GM12878 (cell line): ENCODE results near the gene TOB2. TPM values are rescaled to one million over a fixed set of nuclear protein-coding genes. Genes with fewer than 3 reads are reported as not detected.

Experiments used
- ESRRA ChIP-seq: IDR thresholded peaks from 2 replicates; pipeline ENCODE4 v1.6.1; 2012; ENCODE audit warnings: mild to moderate bottlenecking, low read length, improper control_type of control experiment
- GATAD2B ChIP-seq: fragments of 450-650 bp; conservative IDR thresholded peaks from 2 replicates; pipeline ENCODE4 v1.6.1; 2017; ENCODE audit warnings: low read depth, mild to moderate bottlenecking, moderate library complexity
- HCFC1 ChIP-seq: fragments of 150-350 bp; IDR thresholded peaks from 2 replicates; pipeline ENCODE4 v1.6.1; 2014; ENCODE audit warnings: low read length
- MTA3 ChIP-seq: IDR thresholded peaks from 2 replicates; pipeline ENCODE4 v1.6.1; 2012; ENCODE audit warnings: low read length, inconsistent platforms, borderline replicate concordance
- MYC ChIP-seq: IDR thresholded peaks from 2 replicates; pipeline ENCODE4 v1.6.1; 2011; ENCODE audit warnings: mild to moderate bottlenecking, low read length, moderate library complexity, inconsistent platforms; ENCODE audit not compliant: insufficient read depth, insufficient replicate concordance, insufficient read length, severe bottlenecking
- NFXL1 ChIP-seq: fragments of 450-650 bp; IDR thresholded peaks from 2 replicates; pipeline ENCODE4 v1.6.1; 2017; ENCODE audit warnings: antibody characterized with exemption, mild to moderate bottlenecking, borderline replicate concordance
- NFYA ChIP-seq: IDR thresholded peaks from 2 replicates; pipeline ENCODE4 v1.6.1; 2011; ENCODE audit warnings: low read depth, mild to moderate bottlenecking, low read length, improper control_type of control experiment, borderline replicate concordance
- PKNOX1 ChIP-seq: fragments of 450-650 bp; IDR thresholded peaks from 2 replicates; pipeline ENCODE4 v1.6.1; 2016; ENCODE audit warnings: mild to moderate bottlenecking
- RCOR1 ChIP-seq: conservative IDR thresholded peaks from 2 replicates; pipeline ENCODE4 v1.6.1; 2012; ENCODE audit warnings: low read depth, low read length, improper control_type of control experiment
- SIN3A ChIP-seq: IDR thresholded peaks from 2 replicates; pipeline ENCODE4 v1.6.1; 2012; ENCODE audit warnings: low read depth, low read length, improper control_type of control experiment
- SKIL ChIP-seq: fragments of 450-650 bp; IDR thresholded peaks from 2 replicates; pipeline ENCODE4 v1.6.1; 2017; ENCODE audit warnings: mild to moderate bottlenecking, low read depth, inconsistent platforms; ENCODE audit not compliant: poor library complexity, severe bottlenecking
- SMARCA5 ChIP-seq: fragments of 450-650 bp; IDR thresholded peaks from 2 replicates; pipeline ENCODE4 v1.6.1; 2017; ENCODE audit warnings: mild to moderate bottlenecking
- SREBF1 ChIP-seq: IDR thresholded peaks from 2 replicates; pipeline ENCODE4 v1.6.1; 2012; ENCODE audit warnings: mild to moderate bottlenecking, low read length
- TAF1 ChIP-seq: IDR thresholded peaks from 2 replicates; pipeline ENCODE4 v1.6.1; 2011; ENCODE audit warnings: mild to moderate bottlenecking, low read depth, low read length, borderline replicate concordance
- ZNF687 ChIP-seq: fragments of 450-650 bp; IDR thresholded peaks from 2 replicates; pipeline ENCODE4 v1.6.1; 2017; ENCODE audit warnings: mild to moderate bottlenecking, moderate library complexity
- polyA plus RNA-seq, 11 experiments: library from polyadenylated mRNA; depleted of rRNA in 4 of 11; unstranded in 6 of 11; stranded (reverse) in 5 of 11; fragments of >200 nt; fragmentation: Nextera tagmentation in 4 of 11; fragmentation: Illumina TruSeq in 1 of 11; extraction: Ambion mirVana in 4 of 11; extraction: Trizol in 1 of 11; gene quantifications; 1 replicate in 1 of 11; 2 replicates in 10 of 11; pipeline versions ENCODE4 v1.2.1 to v1.2.3, GENCODE V29; 2011 to 2016; ENCODE audit warnings: inconsistent platforms in 2 of 11, missing spikeins in 2 of 11, low read depth in 1 of 11
- total RNA-seq, 4 experiments: library from RNA; depleted of rRNA in 3 of 4; stranded (reverse); fragments of >200 nt in 3 of 4; fragmentation: Illumina TruSeq in 1 of 4; extraction: Trizol in 1 of 4; gene quantifications; 2 replicates each; pipeline versions ENCODE4 v1.2.1 to v1.2.3, GENCODE V29; 2013 to 2021
- TF ChIP-seq, protein P1 (sequence below): IDR thresholded peaks from 2 replicates; pipeline ENCODE4 v1.6.1; 2011; ENCODE audit warnings: borderline replicate concordance, low read depth, mild to moderate bottlenecking, moderate library complexity, low read length; ENCODE audit not compliant: insufficient read depth, poor library complexity, severe bottlenecking
- TF ChIP-seq, protein P2 (sequence below): fragments of 450-650 bp; formaldehyde crosslinking; IDR thresholded peaks from 2 replicates; pipeline ENCODE4 v1.4.0; 2020; ENCODE audit warnings: mild to moderate bottlenecking, moderate library complexity

TOB2 gene
- total and polyA plus RNA-seq, 10 of the 15 experiments (the other 5 are each of a cell fraction or from before 2014, with no cell fraction given): 4.5 to 32.0 (median 15.1) TPM

DNA sequence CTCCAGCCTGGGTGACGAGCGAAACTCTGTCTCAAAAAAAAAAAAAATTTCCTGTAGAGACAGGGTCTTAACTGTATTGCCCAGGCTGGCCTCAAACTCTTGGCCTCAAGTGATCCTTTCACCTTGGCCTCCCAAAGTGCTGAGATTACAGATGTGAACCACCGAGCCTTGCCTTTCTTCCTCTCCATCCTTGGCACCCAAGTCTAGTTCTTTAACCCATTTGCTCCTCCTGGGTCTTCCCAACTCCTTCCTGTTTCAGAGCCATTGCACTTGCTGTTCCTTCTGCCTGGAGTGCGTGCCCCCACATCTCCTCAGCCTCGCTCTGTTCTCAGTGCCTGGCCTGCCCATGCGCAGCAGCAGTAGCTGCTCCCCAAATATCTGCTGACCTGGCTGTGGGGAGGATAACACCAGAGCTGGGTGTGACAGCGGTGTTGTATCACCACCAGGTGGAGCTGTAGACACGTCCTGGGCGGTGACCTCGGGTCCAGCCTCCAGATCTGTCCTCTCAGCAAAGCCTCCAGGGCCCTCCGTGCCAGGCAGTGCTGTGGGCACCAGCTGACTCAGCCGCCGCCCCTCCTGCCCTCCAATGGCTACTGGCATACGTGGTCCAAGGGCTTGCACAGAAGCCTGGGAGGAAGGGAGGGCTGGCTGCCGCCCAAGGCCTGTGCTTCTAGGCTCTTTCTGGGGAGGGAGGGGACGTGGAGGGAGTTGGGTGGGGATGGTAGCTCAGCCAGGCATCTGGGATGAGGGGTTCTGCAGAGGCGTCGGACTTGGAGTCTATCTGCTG is 42.9 kb downstream of the TOB2 start (continued):
- TF ChIP-seq PKNOX1: no peak
- TF ChIP-seq, protein P1, sequence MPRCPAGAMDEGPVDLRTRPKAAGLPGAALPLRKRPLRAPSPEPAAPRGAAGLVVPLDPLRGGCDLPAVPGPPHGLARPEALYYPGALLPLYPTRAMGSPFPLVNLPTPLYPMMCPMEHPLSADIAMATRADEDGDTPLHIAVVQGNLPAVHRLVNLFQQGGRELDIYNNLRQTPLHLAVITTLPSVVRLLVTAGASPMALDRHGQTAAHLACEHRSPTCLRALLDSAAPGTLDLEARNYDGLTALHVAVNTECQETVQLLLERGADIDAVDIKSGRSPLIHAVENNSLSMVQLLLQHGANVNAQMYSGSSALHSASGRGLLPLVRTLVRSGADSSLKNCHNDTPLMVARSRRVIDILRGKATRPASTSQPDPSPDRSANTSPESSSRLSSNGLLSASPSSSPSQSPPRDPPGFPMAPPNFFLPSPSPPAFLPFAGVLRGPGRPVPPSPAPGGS: no peak
- no peak for TF ChIP-seq NFYA
- TF ChIP-seq MTA3: no peak
- TF ChIP-seq RCOR1: no peak
- peak; percentile 54 for TF ChIP-seq GATAD2B
- TF ChIP-seq SKIL: no peak
- TF ChIP-seq ESRRA: no peak
- TF ChIP-seq, protein P2, sequence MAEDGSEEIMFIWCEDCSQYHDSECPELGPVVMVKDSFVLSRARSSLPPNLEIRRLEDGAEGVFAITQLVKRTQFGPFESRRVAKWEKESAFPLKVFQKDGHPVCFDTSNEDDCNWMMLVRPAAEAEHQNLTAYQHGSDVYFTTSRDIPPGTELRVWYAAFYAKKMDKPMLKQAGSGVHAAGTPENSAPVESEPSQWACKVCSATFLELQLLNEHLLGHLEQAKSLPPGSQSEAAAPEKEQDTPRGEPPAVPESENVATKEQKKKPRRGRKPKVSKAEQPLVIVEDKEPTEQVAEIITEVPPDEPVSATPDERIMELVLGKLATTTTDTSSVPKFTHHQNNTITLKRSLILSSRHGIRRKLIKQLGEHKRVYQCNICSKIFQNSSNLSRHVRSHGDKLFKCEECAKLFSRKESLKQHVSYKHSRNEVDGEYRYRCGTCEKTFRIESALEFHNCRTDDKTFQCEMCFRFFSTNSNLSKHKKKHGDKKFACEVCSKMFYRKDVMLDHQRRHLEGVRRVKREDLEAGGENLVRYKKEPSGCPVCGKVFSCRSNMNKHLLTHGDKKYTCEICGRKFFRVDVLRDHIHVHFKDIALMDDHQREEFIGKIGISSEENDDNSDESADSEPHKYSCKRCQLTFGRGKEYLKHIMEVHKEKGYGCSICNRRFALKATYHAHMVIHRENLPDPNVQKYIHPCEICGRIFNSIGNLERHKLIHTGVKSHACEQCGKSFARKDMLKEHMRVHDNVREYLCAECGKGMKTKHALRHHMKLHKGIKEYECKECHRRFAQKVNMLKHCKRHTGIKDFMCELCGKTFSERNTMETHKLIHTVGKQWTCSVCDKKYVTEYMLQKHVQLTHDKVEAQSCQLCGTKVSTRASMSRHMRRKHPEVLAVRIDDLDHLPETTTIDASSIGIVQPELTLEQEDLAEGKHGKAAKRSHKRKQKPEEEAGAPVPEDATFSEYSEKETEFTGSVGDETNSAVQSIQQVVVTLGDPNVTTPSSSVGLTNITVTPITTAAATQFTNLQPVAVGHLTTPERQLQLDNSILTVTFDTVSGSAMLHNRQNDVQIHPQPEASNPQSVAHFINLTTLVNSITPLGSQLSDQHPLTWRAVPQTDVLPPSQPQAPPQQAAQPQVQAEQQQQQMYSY (CRISPR knock-in tag): no peak
- TF ChIP-seq NFXL1: no peak
- no peak for TF ChIP-seq SIN3A
- no peak for TF ChIP-seq ZNF687
- TF ChIP-seq MYC: no peak
- TF ChIP-seq SREBF1: no peak
- no peak for TF ChIP-seq HCFC1
- TF ChIP-seq TAF1: no peak
- TF ChIP-seq SMARCA5: peak; percentile 99
